SK-N-SH (cell line): ENCODE data around the gene DES. TPM values are rescaled to one million over a fixed set of nuclear protein-coding genes. Genes with fewer than 3 reads are reported as not detected.

Experiments used
- CTCF ChIA-PET: fragments of 300-600, 350-600 bp; formaldehyde crosslinking; extraction: SDS; loops from one replicate; lab custom pipeline; 2021; lab: Yijun Ruan, JAX
- POLR2A ChIA-PET: fragments of 350-600 bp; sonication (Branson Sonifier 250); formaldehyde crosslinking; extraction: SDS; loops from one replicate; lab custom pipeline; 2020; ENCODE audit warnings: antibody characterized with exemption, inconsistent platforms; lab: Yijun Ruan, JAX
- DNase-seq: peaks from one replicate; pipeline ENCODE4 v3.0.0; 2012
- H2AFZ ChIP-seq: fragments of 200-600 bp; sonication (generic); 2 replicates; pipeline ENCODE4 v1.8.1; 2016; ENCODE audit warnings: antibody characterized with exemption, mild to moderate bottlenecking, low read depth
- H3F3A ChIP-seq: fragments of 200-600 bp; sonication (generic); replicated peaks from 2 replicates; pipeline ENCODE3; 2016; ENCODE audit warnings: antibody characterized with exemption, mild to moderate bottlenecking; ENCODE audit not compliant: insufficient read depth
- H3K27ac ChIP-seq, 2 experiments: fragments of 200-500 bp in 1 of 2; fragments of 200-600 bp in 1 of 2; sonication (Bioruptor generic) in 1 of 2; sonication (generic), shearing (Covaris generic) in 1 of 2; 2 replicates each; pipeline versions ENCODE4 v1.5.1 to v1.6.1; 2014 to 2016; ENCODE audit warnings: low read depth in 2 of 2, inconsistent platforms in 1 of 2, low read length in 1 of 2, mild to moderate bottlenecking in 1 of 2, mixed read lengths in 1 of 2
- H3K27me3 ChIP-seq: fragments of 200-600 bp; sonication (generic), shearing (Covaris generic); 2 replicates; pipeline ENCODE4 v1.6.1; 2016; ENCODE audit warnings: mixed run types; ENCODE audit not compliant: insufficient read depth
- H3K36me3 ChIP-seq, 2 experiments: fragments of 200-500 bp in 1 of 2; fragments of 200-600 bp in 1 of 2; sonication (Bioruptor generic) in 1 of 2; sonication (generic) in 1 of 2; replicated peaks in 1 of 2; 2 replicates each; pipeline versions ENCODE3 to v1.5.1; 2014 to 2016; ENCODE audit warnings: low read length in 1 of 2, mild to moderate bottlenecking in 1 of 2; ENCODE audit not compliant: insufficient read depth in 2 of 2, control insufficient read depth in 1 of 2
- H3K4me1 ChIP-seq, 2 experiments: fragments of 200-500 bp in 1 of 2; fragments of 200-600 bp in 1 of 2; sonication (Bioruptor generic) in 1 of 2; sonication (generic), shearing (Covaris generic) in 1 of 2; 2 replicates each; pipeline versions ENCODE4 v1.5.1 to v1.6.1; 2014 to 2016; ENCODE audit warnings: low read depth in 1 of 2, low read length in 1 of 2, mixed run types in 1 of 2; ENCODE audit not compliant: insufficient read depth in 2 of 2, control insufficient read depth in 1 of 2
- H3K4me2 ChIP-seq: fragments of 200-600 bp; sonication (generic), shearing (Covaris generic); 2 replicates; pipeline ENCODE4 v1.6.1; 2017; ENCODE audit warnings: mixed run types
- H3K4me3 ChIP-seq, 2 experiments: fragments of 200-500 bp in 1 of 2; fragments of 200-600 bp in 1 of 2; sonication (Bioruptor generic) in 1 of 2; sonication (generic), shearing (Covaris generic) in 1 of 2; 2 replicates each; pipeline versions ENCODE4 v1.5.1 to v1.8.1; 2014 to 2016; ENCODE audit warnings: low read depth in 2 of 2, inconsistent platforms in 1 of 2, low read length in 1 of 2, mild to moderate bottlenecking in 1 of 2, mixed read lengths in 1 of 2, moderate library complexity in 1 of 2
- H3K79me2 ChIP-seq: fragments of 200-600 bp; sonication (generic); 2 replicates; pipeline ENCODE4 v1.8.1; 2017; ENCODE audit warnings: mild to moderate bottlenecking; ENCODE audit not compliant: insufficient read depth
- H3K9ac ChIP-seq: fragments of 200-600 bp; sonication (generic); 2 replicates; pipeline ENCODE4 v1.6.1; 2017; ENCODE audit warnings: mixed run types
- H3K9me2 ChIP-seq: fragments of 200-600 bp; sonication (generic); 2 replicates; pipeline ENCODE4 v1.6.1; 2017; ENCODE audit warnings: mixed run types
- H3K9me3 ChIP-seq: fragments of 200-600 bp; sonication (generic); 2 replicates; pipeline ENCODE4 v1.6.1; 2017; ENCODE audit warnings: mixed run types, mild to moderate bottlenecking, moderate library complexity
- H4K20me1 ChIP-seq: fragments of 200-600 bp; sonication (generic); 2 replicates; pipeline ENCODE4 v1.6.1; 2017; ENCODE audit warnings: mild to moderate bottlenecking, mixed run types; ENCODE audit not compliant: insufficient read depth
- CTCF ChIP-seq: fragments of 200-600 bp; sonication (generic); IDR thresholded peaks from 2 replicates; pipeline ENCODE4 v1.6.1; 2017; ENCODE audit warnings: antibody characterized with exemption, mild to moderate bottlenecking, moderate library complexity
- EP300 ChIP-seq, 2 experiments: IDR thresholded peaks; 2 replicates each; pipeline versions ENCODE4 v1.4.0 to v1.6.1; 2012; ENCODE audit warnings: borderline replicate concordance in 1 of 2, low read depth in 1 of 2, low read length in 1 of 2
- EZH2phosphoT487 ChIP-seq: fragments of 200-600 bp; sonication (generic); IDR thresholded peaks from 2 replicates; pipeline ENCODE4 v1.6.1; 2017; ENCODE audit warnings: low read depth, mixed run types, mild to moderate bottlenecking, antibody characterized with exemption, moderate library complexity, borderline replicate concordance
- FOXJ3 ChIP-seq: sonication (generic); formaldehyde crosslinking; IDR thresholded peaks from 2 replicates; pipeline ENCODE4 v1.5.1; 2020; ENCODE audit warnings: mild to moderate bottlenecking, missing genetic modification reagents
- GABPA ChIP-seq: IDR thresholded peaks from 2 replicates; pipeline ENCODE4 v1.4.0; 2012; ENCODE audit warnings: low read depth, mild to moderate bottlenecking
- GATA2 ChIP-seq: sonication (generic); formaldehyde crosslinking; IDR thresholded peaks from 2 replicates; pipeline ENCODE4 v1.5.0; 2020; ENCODE audit warnings: mild to moderate bottlenecking, missing genetic modification reagents
- IRF3 ChIP-seq: fragments of 150-350 bp; IDR thresholded peaks from 2 replicates; pipeline ENCODE4 v1.6.1; 2016; ENCODE audit warnings: mild to moderate bottlenecking, low read depth, low read length
- JUND ChIP-seq: IDR thresholded peaks from 2 replicates; pipeline ENCODE4 v1.4.0; 2012
- MAX ChIP-seq: IDR thresholded peaks from 2 replicates; pipeline ENCODE4 v1.4.0; 2012; ENCODE audit warnings: low read depth
- MEF2A ChIP-seq: IDR thresholded peaks from 2 replicates; pipeline ENCODE4 v1.4.0; 2012; ENCODE audit warnings: low read depth, borderline replicate concordance
- NRF1 ChIP-seq: IDR thresholded peaks from 2 replicates; pipeline ENCODE4 v1.6.1; 2012; ENCODE audit warnings: low read depth, mild to moderate bottlenecking, low read length
- RCOR1 ChIP-seq: fragments of 150-350 bp; IDR thresholded peaks from 2 replicates; pipeline ENCODE4 v1.6.1; 2017; ENCODE audit warnings: antibody characterized with exemption, low read length
- SIN3A ChIP-seq: IDR thresholded peaks from 2 replicates; pipeline ENCODE4 v1.6.1; 2012; ENCODE audit warnings: low read depth, mild to moderate bottlenecking, low read length, moderate library complexity, borderline replicate concordance
- TAF1 ChIP-seq: IDR thresholded peaks from 2 replicates; pipeline ENCODE4 v1.6.1; 2012; ENCODE audit warnings: low read depth, mild to moderate bottlenecking, low read length, moderate library complexity, borderline replicate concordance
- TCF12 ChIP-seq: IDR thresholded peaks from 2 replicates; pipeline ENCODE4 v1.4.0; 2012
- YY1 ChIP-seq: IDR thresholded peaks from 2 replicates; pipeline ENCODE4 v1.4.0; 2012; ENCODE audit warnings: low read depth, mild to moderate bottlenecking
- WGBS: methylation state at CpG from one replicate; pipeline ENCODE4 v1.1.6; 2017; ENCODE audit warnings: low lambda C conversion rate; 5-methylcytosine and 5-hydroxymethylcytosine counted together
- polyA plus RNA-seq, 3 experiments: library from polyadenylated mRNA; depleted of rRNA; stranded (reverse); fragments of >200 nt; gene quantifications; 2 replicates each; pipeline ENCODE4 v1.2.3, GENCODE V29; 2012

Gene DES
- polyA plus RNA-seq, 1 of the 3 experiments (the other 2 are of a cell fraction), result 0.21 TPM

- H2AFZ ChIP-seq, result no peak overlapping the region
- H3K9ac ChIP-seq, result no peak overlapping the region
- H3K27ac ChIP-seq, result peak overlapping the region; percentile 13 to 75; a peak in 2 of 4 replicates
- DNase-seq, result no peak
- no peaks in the 10 kb centered on the region for H3F3A ChIP-seq
- H3K4me1 ChIP-seq, result peaks cover 45 to 47% of the 10 kb centered on the region in 2 experiments
- peak overlapping the region; percentile 96 for H3K4me2 ChIP-seq
- H3K9me2 ChIP-seq, result no peaks in the 10 kb centered on the region
- 85% methylated on average over 8 of the region's 23 CpGs for WGBS
- CTCF ChIA-PET, result interaction anchor here (0.7 to 12.5 kb wide), 6 partner anchors 11 to 85 kb away, joined by 3 to 95 read pairs (median 20); no protein-coding TSS in a partner anchor
- H4K20me1 ChIP-seq, result no peaks in the 10 kb centered on the region
- POLR2A ChIA-PET, result interaction anchor here (1.4 kb wide), 1 partner anchor 14 kb away, joined by 3 read pairs; no protein-coding TSS in a partner anchor
- no peaks in the 10 kb centered on the region for H3K9me3 ChIP-seq
- H3K36me3 ChIP-seq, result peaks cover 11 to 20% of the 10 kb centered on the region in 2 experiments
- TF ChIP-seq RCOR1 (no peak), TCF12 (no peak), EP300 (IDR thresholded peaks at IDR 0.05; ENCODE audit: borderline replicate concordance in 1 of 2, low read depth in 1 of 2, low read length in 1 of 2) (no peak), FOXJ3 (no peak), MAX (no peak), IRF3 (no peak), GABPA (no peak), TAF1 (no peak), JUND (no peak), NRF1 (no peak), GATA2 (no peak), CTCF (no peak), YY1 (no peak)
- TF ChIP-seq, all 33 proteins: peak for 0
- Histone ChIP-seq H3K4me3 (no peak overlapping the region), H3K27me3 (no peaks in the 10 kb centered on the region), H3K79me2 (peaks cover 20% of the 10 kb centered on the region; the same call in 1 of the 2 replicates)
Measured at GRCh38 chr2:219444566-219445091, 26.5 kb downstream of the DES start.

GRCh38 chr2:219445220-219445640 lies 27.1 kb downstream of the DES start:
- Histone ChIP-seq H3K36me3 (peaks cover 13 to 27% of the 10 kb centered on the region in 2 experiments), H3K4me1 (peaks cover 45 to 47% of the 10 kb centered on the region in 2 experiments), H3F3A (no peaks in the 10 kb centered on the region), H3K9ac (peak overlapping the region; percentile 37), H3K9me2 (no peaks in the 10 kb centered on the region), H3K4me2 (peak overlapping the region; percentile 96), H3K27ac (peak overlapping the region; percentile 60 to 75; a peak in 3 of 4 replicates), H3K9me3 (no peaks in the 10 kb centered on the region), H2AFZ (no peak overlapping the region), H4K20me1 (no peaks in the 10 kb centered on the region)
- 72% methylated on average over 5 of the region's 5 CpGs for WGBS
- CTCF ChIA-PET, result interaction anchor here (0.7 to 12.5 kb wide), 6 partner anchors 11 to 84 kb away, joined by 3 to 95 read pairs (median 6); no protein-coding TSS in a partner anchor
- DNase-seq, result no peak
- POLR2A ChIA-PET, result interaction anchor here (0.6 to 1.4 kb wide), 3 partner anchors 13 to 1069 kb away, joined by 3 to 6 read pairs (median 4); no protein-coding TSS in a partner anchor
- TF ChIP-seq JUND, result no peak
- TF ChIP-seq SIN3A, result no peak
- TF ChIP-seq EZH2phosphoT487, result no peak
- no peak for TF ChIP-seq TCF12
- no peak for TF ChIP-seq MEF2A
- TF ChIP-seq, all 33 proteins: peak for 0
- Histone ChIP-seq H3K4me3 (0 out of 4 replicates have a peak overlapping the region, but pooled peaks of 1 of the 2 experiments have one; percentile 7), H3K27me3 (no peaks in the 10 kb centered on the region), H3K79me2 (peaks cover 20% of the 10 kb centered on the region; the same call in 1 of the 2 replicates)
